CD4-positive, alpha-beta T cell (primary cell): ENCODE data around the gene OR2A25. TPM values are rescaled to one million over a fixed set of nuclear protein-coding genes. Genes with fewer than 3 reads are reported as not detected.
A peak's percentile ranks its signal among the peaks of the same experiment; 100 is the strongest.

ENCODE experiments used
- ATAC-seq: fragments of 200-7000 bp; cut with Tn5 transposase; one replicate; pipeline ENCODE4 v1.10.0; 2022; ENCODE audit warnings: mild to moderate bottlenecking; ENCODE audit not compliant: poor library complexity
- CTCF ChIA-PET: fragments of 350-600 bp; sonication (Branson Sonifier 250); formaldehyde crosslinking; loops from one replicate; lab custom pipeline; 2021; ENCODE audit warnings: antibody characterized with exemption, inconsistent platforms; lab: Charles Lee
- POLR2A ChIA-PET: fragments of 350-600 bp; sonication (Branson Sonifier 250); formaldehyde crosslinking; loops from one replicate; lab custom pipeline; 2021; ENCODE audit warnings: antibody characterized with exemption, inconsistent platforms; lab: Charles Lee
- DNase-seq, 14 experiments: peaks; one replicate each; pipeline ENCODE4 v3.0.0-alpha.2; 2013 to 2020; ENCODE audit warnings: mixed read lengths in 2 of 14
- H3K27ac ChIP-seq, 2 donors: one replicate each; pipeline versions ENCODE4 v1.5.1 to v1.7.0; 2013; ENCODE audit warnings: low read length in 2 of 2, low read depth in 1 of 2, mild to moderate bottlenecking in 1 of 2
- H3K27me3 ChIP-seq, 2 experiments: 1 replicate in 1 of 2; 2 replicates in 1 of 2; pipeline versions ENCODE4 v1.6.1 to v1.7.0; 2013; ENCODE audit warnings: low read length in 2 of 2, control low read depth in 1 of 2, mild to moderate bottlenecking in 1 of 2, moderate library complexity in 1 of 2; ENCODE audit not compliant: insufficient read depth in 2 of 2, control insufficient read depth in 1 of 2
- H3K36me3 ChIP-seq: one replicate; pipeline ENCODE4 v1.6.1; 2013; ENCODE audit warnings: low read length, control low read depth; ENCODE audit not compliant: insufficient read depth
- H3K4me1 ChIP-seq: one replicate; pipeline ENCODE4 v1.6.1; 2013; ENCODE audit warnings: low read length, control low read depth; ENCODE audit not compliant: insufficient read depth
- H3K4me3 ChIP-seq: one replicate; pipeline ENCODE4 v1.5.1; 2013; ENCODE audit warnings: mild to moderate bottlenecking, low read length, moderate library complexity
- H3K9me3 ChIP-seq, 2 experiments: 1 replicate in 1 of 2; 2 replicates in 1 of 2; pipeline versions ENCODE4 v1.6.1 to v1.7.0; 2013; ENCODE audit warnings: low read length in 2 of 2, mild to moderate bottlenecking in 2 of 2, control low read depth in 1 of 2, moderate library complexity in 1 of 2; ENCODE audit not compliant: control insufficient read depth in 1 of 2, insufficient read depth in 1 of 2
- H3K27ac Mint-ChIP-seq: one replicate; pipeline ENCODE4 v1.8.0; 2020; ENCODE audit warnings: mixed read lengths
- H3K27me3 Mint-ChIP-seq: one replicate; pipeline ENCODE4 v1.8.0; 2021; ENCODE audit warnings: mixed read lengths
- H3K36me3 Mint-ChIP-seq: one replicate; pipeline ENCODE4 v1.8.0; 2021; ENCODE audit warnings: low read depth, mixed read lengths
- H3K4me1 Mint-ChIP-seq: one replicate; pipeline ENCODE4 v1.8.0; 2021; ENCODE audit warnings: low read depth, mixed read lengths
- H3K4me3 Mint-ChIP-seq: one replicate; pipeline ENCODE4 v1.8.0; 2020; ENCODE audit warnings: mild to moderate bottlenecking, mixed read lengths
- H3K9me3 Mint-ChIP-seq: one replicate; pipeline ENCODE4 v1.8.0; 2020; ENCODE audit warnings: mixed read lengths
- CTCF ChIP-seq: fragments of 200-600 bp; IDR thresholded peaks from one replicate; pipeline ENCODE4 v1.8.0; 2022; ENCODE audit warnings: antibody characterized with exemption, mild to moderate bottlenecking
- intact Hi-C, 2 experiments: fragments of 100-400 bp; cut with DNase I in 1 of 2; cut with micrococcal nuclease in 1 of 2; formaldehyde crosslinking; loops; one replicate each; pipeline versions ENCODE4 v1.15.1 to v1.9.0; 2023 to 2025; cut with DNase I, micrococcal nuclease
- total RNA-seq, 174 experiments: library from RNA in 2 of 174; stranded (reverse) in 2 of 174; gene quantifications; one replicate each; pipeline ENCODE4 v1.2.3 and lab custom pipeline; 2021 to 2026

OR2A25 gene
- total RNA-seq, 2 experiments from 2014 or later = not detected

DNA sequence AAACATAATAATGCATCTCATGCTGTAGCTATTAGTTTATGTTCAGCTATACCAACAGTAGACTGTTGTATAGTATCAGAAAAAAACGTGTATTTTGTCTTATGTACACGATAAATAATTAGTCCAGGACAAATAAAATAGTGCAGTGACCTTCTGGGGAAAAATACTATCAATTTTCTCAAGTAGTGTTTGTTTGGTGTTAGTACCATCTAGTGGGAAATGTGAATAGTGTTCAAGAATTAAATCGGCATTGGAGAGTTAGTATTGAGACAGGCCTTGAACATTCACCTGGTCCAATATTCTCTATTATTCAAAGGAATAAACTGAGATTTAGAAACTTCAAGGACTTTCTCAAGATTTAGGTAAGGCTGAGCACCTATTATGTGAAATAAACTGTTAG lies 42.5 kb upstream of the OR2A25 start:
- Histone ChIP-seq H3K36me3 (no peaks in the 10 kb centered on the region), H3K27me3 (peaks cover 0 to 4% of the 10 kb centered on the region in 2 experiments), H3K4me1 (no peaks in the 10 kb centered on the region), H3K27ac (no peak overlapping the region), H3K4me3 (no peak overlapping the region), H3K9me3 (no peaks in the 10 kb centered on the region)
- no peak overlapping the region for H3K27ac Mint-ChIP-seq
- ChIA-PET CTCF (no interaction called here), POLR2A (no interaction called here)
- H3K4me1 Mint-ChIP-seq = no peaks in the 10 kb centered on the region
- H3K9me3 Mint-ChIP-seq = no peaks in the 10 kb centered on the region
- DNase-seq = peak in 1 of 14 experiments; percentile 1
- TF ChIP-seq CTCF = no peak
- H3K4me3 Mint-ChIP-seq = no peak overlapping the region
- H3K27me3 Mint-ChIP-seq = peaks cover 7% of the 10 kb centered on the region
- ATAC-seq = no peak
- intact Hi-C loops = no loop called here
- no peaks in the 10 kb centered on the region for H3K36me3 Mint-ChIP-seq

DNA sequence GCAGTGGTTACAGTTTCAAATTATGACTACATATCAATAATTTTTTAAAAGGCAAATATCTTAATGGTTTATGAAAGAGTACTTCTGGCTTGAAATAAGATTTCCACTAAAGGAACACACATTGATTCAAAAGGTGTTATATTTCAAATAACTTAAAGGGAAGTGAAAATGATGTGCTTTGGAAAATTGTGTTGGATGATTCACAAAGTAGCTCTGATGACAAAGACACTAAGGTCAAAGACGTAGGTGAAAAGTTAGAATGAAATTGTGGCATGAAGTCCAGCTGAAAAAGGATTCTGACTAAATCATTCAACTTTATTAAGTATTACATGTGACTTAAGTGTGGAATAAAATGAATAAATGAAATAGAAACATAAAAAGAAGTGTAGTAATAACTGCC lies 41.6 kb upstream of the OR2A25 start:
- ATAC-seq = no peak
- no peak overlapping the region for H3K27ac ChIP-seq
- Mint-ChIP-seq H3K27me3 (peaks cover 12% of the 10 kb centered on the region), H3K27ac (no peak overlapping the region), H3K4me3 (no peak overlapping the region), H3K36me3 (no peaks in the 10 kb centered on the region), H3K9me3 (no peaks in the 10 kb centered on the region), H3K4me1 (no peaks in the 10 kb centered on the region)
- no peaks in the 10 kb centered on the region for H3K9me3 ChIP-seq
- H3K4me1 ChIP-seq = no peaks in the 10 kb centered on the region
- intact Hi-C loops = no loop called here
- no peaks in the 10 kb centered on the region for H3K36me3 ChIP-seq
- H3K27me3 ChIP-seq = peaks cover 0 to 4% of the 10 kb centered on the region in 2 experiments
- POLR2A ChIA-PET = no interaction called here
- H3K4me3 ChIP-seq = no peak overlapping the region
- TF ChIP-seq CTCF = no peak
- CTCF ChIA-PET = no interaction called here
- DNase-seq = no peak

GRCh38 chr7:144028547-144028946 lies 41.1 kb upstream of the OR2A25 start:
- Mint-ChIP-seq H3K4me3 (no peak overlapping the region), H3K4me1 (no peaks in the 10 kb centered on the region), H3K27me3 (peaks cover 17% of the 10 kb centered on the region), H3K27ac (no peak overlapping the region), H3K36me3 (no peaks in the 10 kb centered on the region), H3K9me3 (no peaks in the 10 kb centered on the region)
- CTCF ChIA-PET = no interaction called here
- no peaks in the 10 kb centered on the region for H3K36me3 ChIP-seq
- H3K4me1 ChIP-seq = no peaks in the 10 kb centered on the region
- intact Hi-C loops = no loop called here
- no peak for ATAC-seq
- H3K27ac ChIP-seq = no peak overlapping the region
- peaks cover 0 to 4% of the 10 kb centered on the region in 2 experiments for H3K27me3 ChIP-seq
- DNase-seq = no peak
- H3K9me3 ChIP-seq = no peaks in the 10 kb centered on the region
- H3K4me3 ChIP-seq = no peak overlapping the region
- POLR2A ChIA-PET = no interaction called here
- no peak for TF ChIP-seq CTCF
